ENCODE results near the gene DNAJB1.

DNA sequence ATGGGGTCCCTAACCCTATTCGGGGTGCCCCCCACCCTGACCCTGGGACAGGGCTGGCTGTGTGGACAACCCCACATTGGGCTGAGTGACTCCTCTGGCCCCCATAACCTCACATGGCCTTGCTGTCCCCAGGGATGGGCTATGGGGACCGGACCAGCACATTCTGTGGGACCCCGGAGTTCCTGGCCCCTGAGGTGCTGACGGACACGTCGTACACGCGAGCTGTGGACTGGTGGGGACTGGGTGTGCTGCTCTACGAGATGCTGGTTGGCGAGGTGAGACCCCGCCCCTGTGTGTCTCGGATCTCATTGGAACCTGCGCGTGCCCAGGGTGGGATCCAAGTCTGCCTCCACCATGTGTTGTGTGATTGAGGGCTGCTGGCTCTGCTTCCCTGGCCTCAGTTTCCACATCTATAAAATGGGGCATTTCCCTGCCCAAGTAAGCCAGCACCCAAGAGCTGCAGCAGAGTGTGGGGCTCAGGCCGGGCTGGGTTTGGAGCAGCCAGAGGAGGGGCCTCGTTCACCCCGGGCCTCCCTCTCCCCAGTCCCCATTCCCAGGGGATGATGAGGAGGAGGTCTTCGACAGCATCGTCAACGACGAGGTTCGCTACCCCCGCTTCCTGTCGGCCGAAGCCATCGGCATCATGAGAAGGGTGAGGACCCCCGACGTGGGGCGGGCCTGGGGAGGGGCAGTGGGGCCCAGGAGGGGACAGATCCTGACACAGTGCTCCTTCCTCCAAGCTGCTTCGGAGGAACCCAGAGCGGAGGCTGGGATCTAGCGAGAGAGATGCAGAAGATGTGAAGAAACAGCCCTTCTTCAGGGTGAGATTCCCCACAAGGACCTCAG, 47.9 kb downstream of the DNAJB1 start:
- TF ChIP-seq, protein P1, sequence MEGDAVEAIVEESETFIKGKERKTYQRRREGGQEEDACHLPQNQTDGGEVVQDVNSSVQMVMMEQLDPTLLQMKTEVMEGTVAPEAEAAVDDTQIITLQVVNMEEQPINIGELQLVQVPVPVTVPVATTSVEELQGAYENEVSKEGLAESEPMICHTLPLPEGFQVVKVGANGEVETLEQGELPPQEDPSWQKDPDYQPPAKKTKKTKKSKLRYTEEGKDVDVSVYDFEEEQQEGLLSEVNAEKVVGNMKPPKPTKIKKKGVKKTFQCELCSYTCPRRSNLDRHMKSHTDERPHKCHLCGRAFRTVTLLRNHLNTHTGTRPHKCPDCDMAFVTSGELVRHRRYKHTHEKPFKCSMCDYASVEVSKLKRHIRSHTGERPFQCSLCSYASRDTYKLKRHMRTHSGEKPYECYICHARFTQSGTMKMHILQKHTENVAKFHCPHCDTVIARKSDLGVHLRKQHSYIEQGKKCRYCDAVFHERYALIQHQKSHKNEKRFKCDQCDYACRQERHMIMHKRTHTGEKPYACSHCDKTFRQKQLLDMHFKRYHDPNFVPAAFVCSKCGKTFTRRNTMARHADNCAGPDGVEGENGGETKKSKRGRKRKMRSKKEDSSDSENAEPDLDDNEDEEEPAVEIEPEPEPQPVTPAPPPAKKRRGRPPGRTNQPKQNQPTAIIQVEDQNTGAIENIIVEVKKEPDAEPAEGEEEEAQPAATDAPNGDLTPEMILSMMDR (IDR thresholded peaks at IDR 0.05): no peak
- TF ChIP-seq EZH2phosphoT487 (IDR thresholded peaks at IDR 0.05): no peak

Data from neural progenitor cell (in vitro differentiated cells).